ENCODE results near the gene ZNF823. TPM values are rescaled to one million over a fixed set of nuclear protein-coding genes. Genes with fewer than 3 reads are reported as not detected.

ZNF823 gene
- total and polyA plus RNA-seq, 9 of the 15 experiments (the other 6 are each of a cell fraction or from before 2014, with no cell fraction given) = 4.0 to 13.4 (median 6.1) TPM

GRCh38 chr19:11780431-11781020 is 41.8 kb upstream of the ZNF823 start (continued):
- TF ChIP-seq ZNF324 (CRISPR knock-in tag; IDR thresholded peaks at IDR 0.05) (no peak), DNMT1 (IDR thresholded peaks at IDR 0.05) (no peak), ZNF589 (CRISPR knock-in tag; IDR thresholded peaks at IDR 0.05; ENCODE audit: low read depth) (no peak), RBM39 (optimal IDR thresholded peaks at IDR 0.05; ENCODE audit: low read depth, low read length) (no peak), RAD21 (CRISPR knock-in tag; conservative IDR thresholded peaks at IDR 0.05 in 1 of 2, IDR thresholded peaks at IDR 0.05 in 1 of 2) (no peak), POLR3A (IDR thresholded peaks at IDR 0.05; ENCODE audit: borderline replicate concordance, extremely low read depth, insufficient read depth, insufficient read length) (no peak), E2F3 (CRISPR knock-in tag; IDR thresholded peaks at IDR 0.05) (no peak), TCF3 (CRISPR knock-in tag; IDR thresholded peaks at IDR 0.05) (no peak), KLF1 (tag; IDR thresholded peaks at IDR 0.05) (no peak), SP2 (IDR thresholded peaks at IDR 0.05; ENCODE audit: extremely low read depth, low read depth, low read length, poor library complexity, severe bottlenecking) (no peak), ZNF274 (IDR thresholded peaks at IDR 0.05; ENCODE audit: borderline replicate concordance, low read depth, low read length) (peak; percentile 87)
- TF ChIP-seq, protein P1, sequence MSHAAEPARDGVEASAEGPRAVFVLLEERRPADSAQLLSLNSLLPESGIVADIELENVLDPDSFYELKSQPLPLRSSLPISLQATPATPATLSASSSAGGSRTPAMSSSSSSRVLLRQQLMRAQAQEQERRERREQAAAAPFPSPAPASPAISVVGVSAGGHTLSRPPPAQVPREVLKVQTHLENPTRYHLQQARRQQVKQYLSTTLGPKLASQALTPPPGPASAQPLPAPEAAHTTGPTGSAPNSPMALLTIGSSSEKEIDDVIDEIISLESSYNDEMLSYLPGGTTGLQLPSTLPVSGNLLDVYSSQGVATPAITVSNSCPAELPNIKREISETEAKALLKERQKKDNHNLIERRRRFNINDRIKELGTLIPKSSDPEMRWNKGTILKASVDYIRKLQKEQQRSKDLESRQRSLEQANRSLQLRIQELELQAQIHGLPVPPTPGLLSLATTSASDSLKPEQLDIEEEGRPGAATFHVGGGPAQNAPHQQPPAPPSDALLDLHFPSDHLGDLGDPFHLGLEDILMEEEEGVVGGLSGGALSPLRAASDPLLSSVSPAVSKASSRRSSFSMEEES (CRISPR knock-in tag; IDR thresholded peaks at IDR 0.05) = no peak
- TF ChIP-seq, protein P2, sequence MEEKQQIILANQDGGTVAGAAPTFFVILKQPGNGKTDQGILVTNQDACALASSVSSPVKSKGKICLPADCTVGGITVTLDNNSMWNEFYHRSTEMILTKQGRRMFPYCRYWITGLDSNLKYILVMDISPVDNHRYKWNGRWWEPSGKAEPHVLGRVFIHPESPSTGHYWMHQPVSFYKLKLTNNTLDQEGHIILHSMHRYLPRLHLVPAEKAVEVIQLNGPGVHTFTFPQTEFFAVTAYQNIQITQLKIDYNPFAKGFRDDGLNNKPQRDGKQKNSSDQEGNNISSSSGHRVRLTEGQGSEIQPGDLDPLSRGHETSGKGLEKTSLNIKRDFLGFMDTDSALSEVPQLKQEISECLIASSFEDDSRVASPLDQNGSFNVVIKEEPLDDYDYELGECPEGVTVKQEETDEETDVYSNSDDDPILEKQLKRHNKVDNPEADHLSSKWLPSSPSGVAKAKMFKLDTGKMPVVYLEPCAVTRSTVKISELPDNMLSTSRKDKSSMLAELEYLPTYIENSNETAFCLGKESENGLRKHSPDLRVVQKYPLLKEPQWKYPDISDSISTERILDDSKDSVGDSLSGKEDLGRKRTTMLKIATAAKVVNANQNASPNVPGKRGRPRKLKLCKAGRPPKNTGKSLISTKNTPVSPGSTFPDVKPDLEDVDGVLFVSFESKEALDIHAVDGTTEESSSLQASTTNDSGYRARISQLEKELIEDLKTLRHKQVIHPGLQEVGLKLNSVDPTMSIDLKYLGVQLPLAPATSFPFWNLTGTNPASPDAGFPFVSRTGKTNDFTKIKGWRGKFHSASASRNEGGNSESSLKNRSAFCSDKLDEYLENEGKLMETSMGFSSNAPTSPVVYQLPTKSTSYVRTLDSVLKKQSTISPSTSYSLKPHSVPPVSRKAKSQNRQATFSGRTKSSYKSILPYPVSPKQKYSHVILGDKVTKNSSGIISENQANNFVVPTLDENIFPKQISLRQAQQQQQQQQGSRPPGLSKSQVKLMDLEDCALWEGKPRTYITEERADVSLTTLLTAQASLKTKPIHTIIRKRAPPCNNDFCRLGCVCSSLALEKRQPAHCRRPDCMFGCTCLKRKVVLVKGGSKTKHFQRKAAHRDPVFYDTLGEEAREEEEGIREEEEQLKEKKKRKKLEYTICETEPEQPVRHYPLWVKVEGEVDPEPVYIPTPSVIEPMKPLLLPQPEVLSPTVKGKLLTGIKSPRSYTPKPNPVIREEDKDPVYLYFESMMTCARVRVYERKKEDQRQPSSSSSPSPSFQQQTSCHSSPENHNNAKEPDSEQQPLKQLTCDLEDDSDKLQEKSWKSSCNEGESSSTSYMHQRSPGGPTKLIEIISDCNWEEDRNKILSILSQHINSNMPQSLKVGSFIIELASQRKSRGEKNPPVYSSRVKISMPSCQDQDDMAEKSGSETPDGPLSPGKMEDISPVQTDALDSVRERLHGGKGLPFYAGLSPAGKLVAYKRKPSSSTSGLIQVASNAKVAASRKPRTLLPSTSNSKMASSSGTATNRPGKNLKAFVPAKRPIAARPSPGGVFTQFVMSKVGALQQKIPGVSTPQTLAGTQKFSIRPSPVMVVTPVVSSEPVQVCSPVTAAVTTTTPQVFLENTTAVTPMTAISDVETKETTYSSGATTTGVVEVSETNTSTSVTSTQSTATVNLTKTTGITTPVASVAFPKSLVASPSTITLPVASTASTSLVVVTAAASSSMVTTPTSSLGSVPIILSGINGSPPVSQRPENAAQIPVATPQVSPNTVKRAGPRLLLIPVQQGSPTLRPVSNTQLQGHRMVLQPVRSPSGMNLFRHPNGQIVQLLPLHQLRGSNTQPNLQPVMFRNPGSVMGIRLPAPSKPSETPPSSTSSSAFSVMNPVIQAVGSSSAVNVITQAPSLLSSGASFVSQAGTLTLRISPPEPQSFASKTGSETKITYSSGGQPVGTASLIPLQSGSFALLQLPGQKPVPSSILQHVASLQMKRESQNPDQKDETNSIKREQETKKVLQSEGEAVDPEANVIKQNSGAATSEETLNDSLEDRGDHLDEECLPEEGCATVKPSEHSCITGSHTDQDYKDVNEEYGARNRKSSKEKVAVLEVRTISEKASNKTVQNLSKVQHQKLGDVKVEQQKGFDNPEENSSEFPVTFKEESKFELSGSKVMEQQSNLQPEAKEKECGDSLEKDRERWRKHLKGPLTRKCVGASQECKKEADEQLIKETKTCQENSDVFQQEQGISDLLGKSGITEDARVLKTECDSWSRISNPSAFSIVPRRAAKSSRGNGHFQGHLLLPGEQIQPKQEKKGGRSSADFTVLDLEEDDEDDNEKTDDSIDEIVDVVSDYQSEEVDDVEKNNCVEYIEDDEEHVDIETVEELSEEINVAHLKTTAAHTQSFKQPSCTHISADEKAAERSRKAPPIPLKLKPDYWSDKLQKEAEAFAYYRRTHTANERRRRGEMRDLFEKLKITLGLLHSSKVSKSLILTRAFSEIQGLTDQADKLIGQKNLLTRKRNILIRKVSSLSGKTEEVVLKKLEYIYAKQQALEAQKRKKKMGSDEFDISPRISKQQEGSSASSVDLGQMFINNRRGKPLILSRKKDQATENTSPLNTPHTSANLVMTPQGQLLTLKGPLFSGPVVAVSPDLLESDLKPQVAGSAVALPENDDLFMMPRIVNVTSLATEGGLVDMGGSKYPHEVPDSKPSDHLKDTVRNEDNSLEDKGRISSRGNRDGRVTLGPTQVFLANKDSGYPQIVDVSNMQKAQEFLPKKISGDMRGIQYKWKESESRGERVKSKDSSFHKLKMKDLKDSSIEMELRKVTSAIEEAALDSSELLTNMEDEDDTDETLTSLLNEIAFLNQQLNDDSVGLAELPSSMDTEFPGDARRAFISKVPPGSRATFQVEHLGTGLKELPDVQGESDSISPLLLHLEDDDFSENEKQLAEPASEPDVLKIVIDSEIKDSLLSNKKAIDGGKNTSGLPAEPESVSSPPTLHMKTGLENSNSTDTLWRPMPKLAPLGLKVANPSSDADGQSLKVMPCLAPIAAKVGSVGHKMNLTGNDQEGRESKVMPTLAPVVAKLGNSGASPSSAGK (IDR thresholded peaks at IDR 0.05) = no peak

All from K562 (cell line).